ENCODE results near the gene IGF2R.

DNA sequence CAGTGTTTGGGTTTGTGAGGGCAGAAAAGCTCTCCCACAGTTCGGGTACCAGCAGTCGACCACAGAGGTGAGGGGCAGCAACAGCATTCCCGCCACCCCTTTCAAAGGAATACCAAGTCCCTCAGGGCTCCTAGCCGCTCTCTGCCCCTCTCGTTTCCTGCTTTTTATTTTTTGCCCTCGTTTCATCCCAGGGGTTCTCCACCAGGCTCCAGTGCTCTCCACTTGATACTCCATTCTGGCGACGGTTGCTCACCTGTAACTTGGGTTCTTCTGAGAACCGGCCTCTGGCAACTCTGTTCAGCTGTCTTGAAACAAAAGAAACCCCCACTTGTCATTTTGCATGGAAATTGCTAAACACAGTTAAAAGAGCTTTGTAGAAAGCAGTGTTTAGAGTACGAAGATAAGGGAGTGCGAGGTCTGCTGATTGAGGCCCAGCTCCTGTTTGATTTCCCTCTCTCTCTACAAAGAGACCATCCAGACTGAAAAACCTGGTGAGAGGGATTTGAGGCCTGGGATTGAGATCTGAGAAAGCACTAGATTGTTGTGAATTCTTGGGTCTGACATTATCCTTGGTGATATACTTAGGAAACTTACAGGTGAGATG lies 28.7 kb downstream of the IGF2R start:
- TF ChIP-seq, protein P1, sequence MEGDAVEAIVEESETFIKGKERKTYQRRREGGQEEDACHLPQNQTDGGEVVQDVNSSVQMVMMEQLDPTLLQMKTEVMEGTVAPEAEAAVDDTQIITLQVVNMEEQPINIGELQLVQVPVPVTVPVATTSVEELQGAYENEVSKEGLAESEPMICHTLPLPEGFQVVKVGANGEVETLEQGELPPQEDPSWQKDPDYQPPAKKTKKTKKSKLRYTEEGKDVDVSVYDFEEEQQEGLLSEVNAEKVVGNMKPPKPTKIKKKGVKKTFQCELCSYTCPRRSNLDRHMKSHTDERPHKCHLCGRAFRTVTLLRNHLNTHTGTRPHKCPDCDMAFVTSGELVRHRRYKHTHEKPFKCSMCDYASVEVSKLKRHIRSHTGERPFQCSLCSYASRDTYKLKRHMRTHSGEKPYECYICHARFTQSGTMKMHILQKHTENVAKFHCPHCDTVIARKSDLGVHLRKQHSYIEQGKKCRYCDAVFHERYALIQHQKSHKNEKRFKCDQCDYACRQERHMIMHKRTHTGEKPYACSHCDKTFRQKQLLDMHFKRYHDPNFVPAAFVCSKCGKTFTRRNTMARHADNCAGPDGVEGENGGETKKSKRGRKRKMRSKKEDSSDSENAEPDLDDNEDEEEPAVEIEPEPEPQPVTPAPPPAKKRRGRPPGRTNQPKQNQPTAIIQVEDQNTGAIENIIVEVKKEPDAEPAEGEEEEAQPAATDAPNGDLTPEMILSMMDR (conservative IDR thresholded peaks at IDR 0.05; ENCODE audit: low read length) = no peak
- TF ChIP-seq EZH2phosphoT487 (IDR thresholded peaks at IDR 0.05; ENCODE audit: borderline replicate concordance, low read depth, low read length) = no peak
